Gastroesophageal sphincter (tissue), 4 donors: ENCODE results near the gene C15orf39. TPM values are rescaled to one million over a fixed set of nuclear protein-coding genes. Genes with fewer than 3 reads are reported as not detected.

Experiments used
- ATAC-seq: fragments of 150-250 bp; one replicate; pipeline ENCODE4 v1.9.1; 2016; ENCODE audit warnings: mild to moderate bottlenecking, moderate library complexity
- H3K27ac ChIP-seq, 4 donors: fragments of 200-600 bp; sonication (generic) in 3 of 4; 1 replicate in 3 of 4; 2 replicates in 1 of 4; pipeline ENCODE4 v1.5.1; 2016 to 2019
- H3K27me3 ChIP-seq: fragments of 200-600 bp; sonication (generic); one replicate; pipeline ENCODE4 v1.5.1; 2019
- H3K36me3 ChIP-seq, 2 donors: fragments of 200-600 bp; sonication (generic); one replicate each; pipeline ENCODE4 v1.5.1; 2019; ENCODE audit warnings: control low read depth in 1 of 2
- H3K4me1 ChIP-seq, 3 donors: fragments of 200-600 bp; sonication (generic); 1 replicate in 2 of 3; 2 replicates in 1 of 3; pipeline ENCODE4 v1.5.1; 2016 to 2019; ENCODE audit warnings: control low read depth in 2 of 3
- H3K4me3 ChIP-seq, 2 donors: fragments of 200-600 bp; sonication (generic); one replicate each; pipeline ENCODE4 v1.5.1; 2019; ENCODE audit warnings: mild to moderate bottlenecking in 1 of 2, moderate library complexity in 1 of 2
- H3K9me3 ChIP-seq, 3 donors: fragments of 200-600 bp; sonication (generic); one replicate each; pipeline ENCODE4 v1.5.1; 2017 to 2019; ENCODE audit warnings: control low read depth in 2 of 3
- EP300 ChIP-seq: sonication (generic); formaldehyde crosslinking; IDR thresholded peaks from one replicate; pipeline ENCODE4 v1.6.1; 2017; ENCODE audit warnings: antibody characterized with exemption, mild to moderate bottlenecking
- POLR2A ChIP-seq, 2 donors: fragments of 450-650 bp; IDR thresholded peaks; one replicate each; pipeline ENCODE4 v1.6.1; 2017; ENCODE audit warnings: antibody characterized with exemption in 2 of 2, mild to moderate bottlenecking in 2 of 2, moderate library complexity in 1 of 2
- POLR2AphosphoS5 ChIP-seq: sonication (generic); formaldehyde crosslinking; IDR thresholded peaks from one replicate; pipeline ENCODE4 v1.6.1; 2017; ENCODE audit warnings: antibody characterized with exemption
- WGBS, 2 donors: methylation state at CpG; one replicate each; pipeline ENCODE4 v1.1.5; 2018; ENCODE audit warnings: low coverage in 1 of 2; 5-methylcytosine and 5-hydroxymethylcytosine counted together
- total RNA-seq, 4 donors: library from RNA; depleted of rRNA; stranded (reverse); fragments of >200 nt; gene quantifications; one replicate each; pipeline ENCODE4 v1.1.0, GENCODE V29; 2016
- TF ChIP-seq, protein P1 (sequence below), 4 experiments: fragments of 200-600 bp in 2 of 4; fragments of 450-650 bp in 2 of 4; sonication (generic) in 1 of 4; IDR thresholded peaks; one replicate each; pipeline ENCODE4 v1.5.1; 2017 to 2019; ENCODE audit warnings: antibody characterized with exemption in 4 of 4, mild to moderate bottlenecking in 2 of 4, moderate library complexity in 2 of 4

The C15orf39 gene
- total RNA-seq, 4 donors from 2014 or later: 7.3 to 13.2 (median 11.5) TPM

DNA sequence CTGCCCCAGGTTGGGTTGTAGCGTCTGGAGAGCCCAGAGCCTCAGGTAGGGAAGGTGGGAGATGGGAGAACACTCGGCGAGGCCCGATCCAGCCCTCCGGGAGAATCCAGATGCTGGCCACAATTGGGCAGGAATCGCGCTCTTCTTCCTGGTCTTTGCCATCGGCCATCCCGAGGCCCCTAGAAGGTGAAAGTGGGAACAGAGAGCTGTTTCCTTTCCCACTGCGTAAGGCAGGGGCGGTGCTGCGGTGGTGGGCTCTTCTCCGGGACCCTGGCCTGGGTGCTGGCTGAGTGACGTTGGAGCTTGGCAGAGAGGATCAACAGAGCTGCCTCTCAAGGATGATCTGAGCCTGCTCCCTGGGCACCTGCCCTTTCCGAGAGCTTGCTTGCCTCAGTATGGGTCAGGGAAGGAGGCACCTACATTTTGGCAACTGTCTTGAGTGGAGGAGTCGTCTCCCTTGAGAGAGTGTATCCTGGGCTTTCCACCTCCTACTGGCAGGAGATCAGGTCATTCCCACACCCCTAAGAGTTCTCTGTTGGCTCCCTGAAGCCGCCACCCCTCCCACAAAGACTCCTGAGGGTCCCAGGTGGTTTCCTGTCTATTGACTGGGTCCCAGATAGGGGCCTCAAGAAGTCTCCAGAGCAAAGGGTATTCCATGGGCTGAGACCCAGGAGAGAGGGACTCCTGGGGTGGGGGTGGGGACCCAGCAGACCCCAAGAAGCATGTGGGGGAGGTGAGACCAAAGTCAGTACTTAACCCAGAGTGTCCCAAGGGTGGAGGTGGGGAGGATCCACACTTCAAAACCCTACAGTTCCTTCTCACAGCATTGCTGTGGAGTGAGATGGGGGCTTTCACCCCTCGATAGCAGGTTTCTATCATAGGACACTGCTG is 1.6 kb downstream of the C15orf39 start:
- ATAC-seq: no peak
- 24% methylated on average over 11 of the region's 18 CpGs; no CpG with 5 or more reads in 1 of the 2 donors for WGBS, 2 donors
- Histone ChIP-seq H3K27ac (peak overlapping the region; percentile 36 to 95 (median 90)), H3K27me3 (no peaks in the 10 kb centered on the region), H3K4me3 (peak overlapping the region; percentile 72 to 75), H3K4me1 (peaks cover 0 to 62% (median 34%) of the 10 kb centered on the region in 3 donors), H3K36me3 (peaks cover 0 to 28% of the 10 kb centered on the region in 2 donors), H3K9me3 (no peaks in the 10 kb centered on the region)
- TF ChIP-seq, protein P1, sequence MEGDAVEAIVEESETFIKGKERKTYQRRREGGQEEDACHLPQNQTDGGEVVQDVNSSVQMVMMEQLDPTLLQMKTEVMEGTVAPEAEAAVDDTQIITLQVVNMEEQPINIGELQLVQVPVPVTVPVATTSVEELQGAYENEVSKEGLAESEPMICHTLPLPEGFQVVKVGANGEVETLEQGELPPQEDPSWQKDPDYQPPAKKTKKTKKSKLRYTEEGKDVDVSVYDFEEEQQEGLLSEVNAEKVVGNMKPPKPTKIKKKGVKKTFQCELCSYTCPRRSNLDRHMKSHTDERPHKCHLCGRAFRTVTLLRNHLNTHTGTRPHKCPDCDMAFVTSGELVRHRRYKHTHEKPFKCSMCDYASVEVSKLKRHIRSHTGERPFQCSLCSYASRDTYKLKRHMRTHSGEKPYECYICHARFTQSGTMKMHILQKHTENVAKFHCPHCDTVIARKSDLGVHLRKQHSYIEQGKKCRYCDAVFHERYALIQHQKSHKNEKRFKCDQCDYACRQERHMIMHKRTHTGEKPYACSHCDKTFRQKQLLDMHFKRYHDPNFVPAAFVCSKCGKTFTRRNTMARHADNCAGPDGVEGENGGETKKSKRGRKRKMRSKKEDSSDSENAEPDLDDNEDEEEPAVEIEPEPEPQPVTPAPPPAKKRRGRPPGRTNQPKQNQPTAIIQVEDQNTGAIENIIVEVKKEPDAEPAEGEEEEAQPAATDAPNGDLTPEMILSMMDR (IDR thresholded peaks at IDR 0.05): no peak
- TF ChIP-seq EP300 (no peak), POLR2A (IDR thresholded peaks at IDR 0.05) (no peak), POLR2AphosphoS5 (no peak)

DNA sequence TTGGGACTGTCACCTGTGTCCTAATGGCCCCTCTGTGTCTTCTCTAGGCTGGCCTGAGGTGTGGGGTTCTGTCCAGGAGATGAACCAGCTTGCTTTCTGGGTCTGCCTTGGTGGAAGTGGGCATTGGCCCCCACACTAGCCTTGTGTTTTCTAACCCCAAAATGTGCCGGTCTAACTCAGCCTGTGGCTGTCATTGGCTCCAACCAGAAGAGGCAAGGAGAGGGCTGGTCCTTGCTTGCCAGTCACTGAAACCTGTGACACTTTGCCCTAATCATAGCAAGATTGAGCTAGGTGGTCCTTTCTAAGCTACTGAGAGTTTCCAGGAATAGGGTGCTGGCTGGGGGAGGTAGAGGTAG is 2.2 kb downstream of the C15orf39 start:
- Histone ChIP-seq H3K9me3 (no peaks in the 10 kb centered on the region), H3K27me3 (no peaks in the 10 kb centered on the region), H3K36me3 (peaks cover 0 to 35% of the 10 kb centered on the region in 2 donors), H3K4me1 (peaks cover 0 to 69% (median 38%) of the 10 kb centered on the region in 3 donors), H3K4me3 (peak overlapping the region in 1 of 2 donors; percentile 72), H3K27ac (peak overlapping the region in 3 of 4 donors; percentile 89 to 95 (median 90))
- no peak for ATAC-seq
- 57 to 60% methylated on average over 1 of the region's 1 CpG for WGBS, 2 donors
- TF ChIP-seq POLR2AphosphoS5 (no peak), POLR2A (IDR thresholded peaks at IDR 0.05) (no peak), EP300 (no peak)

DNA sequence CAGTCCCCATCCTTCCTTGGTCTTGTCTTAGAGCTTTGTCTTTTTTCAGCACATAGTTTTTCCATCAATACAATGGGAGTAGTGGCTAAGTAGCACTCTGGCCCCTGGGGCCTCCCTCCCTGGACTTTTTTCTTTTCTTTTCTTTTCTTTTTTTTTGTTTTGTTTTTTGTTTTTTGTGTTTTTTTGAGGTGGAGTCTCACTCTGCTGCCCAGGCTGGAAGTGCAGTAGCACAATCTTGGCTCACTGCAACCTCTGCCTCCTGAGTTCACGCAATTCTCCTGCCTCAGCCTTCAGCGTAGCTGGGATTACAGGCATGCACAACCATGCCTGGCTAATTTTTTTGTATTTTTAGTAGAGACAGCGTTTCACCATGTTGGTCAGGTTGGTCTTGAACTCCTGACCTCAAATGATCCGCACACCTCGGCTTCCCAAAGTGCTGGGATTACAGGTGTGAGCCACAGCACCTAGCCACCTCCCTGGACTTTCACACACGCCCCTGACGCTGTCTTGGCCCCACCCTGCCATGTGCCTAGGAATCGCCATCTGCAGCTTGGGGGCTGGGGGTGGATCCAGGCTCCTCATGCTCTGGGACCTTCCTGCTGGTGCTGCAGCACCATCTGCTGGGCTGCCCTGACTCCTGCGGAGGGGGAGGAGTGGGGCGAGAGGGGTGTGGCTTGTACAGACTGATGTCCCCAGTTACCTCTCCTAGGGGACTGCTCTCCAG is 2.8 kb downstream of the C15orf39 start:
- peak; percentile 79 for ATAC-seq
- peak overlapping the region in 1 of 2 donors; percentile 72 for H3K4me3 ChIP-seq
- peak overlapping the region in 3 of 4 donors; percentile 89 to 95 (median 90) for H3K27ac ChIP-seq
- peak; percentile 60 for TF ChIP-seq POLR2AphosphoS5
- no peak for TF ChIP-seq EP300
- TF ChIP-seq, protein P1 (IDR thresholded peaks at IDR 0.05): peak in 3 of 4 experiments; percentile 92 to 98 (median 94)
- peaks cover 0 to 75% (median 38%) of the 10 kb centered on the region in 3 donors for H3K4me1 ChIP-seq
- H3K9me3 ChIP-seq: no peaks in the 10 kb centered on the region
- no peaks in the 10 kb centered on the region for H3K27me3 ChIP-seq
- 9 to 17% methylated on average over 3 to 5 of the region's 10 CpGs for WGBS, 2 donors
- peaks cover 0 to 41% of the 10 kb centered on the region in 2 donors for H3K36me3 ChIP-seq

DNA sequence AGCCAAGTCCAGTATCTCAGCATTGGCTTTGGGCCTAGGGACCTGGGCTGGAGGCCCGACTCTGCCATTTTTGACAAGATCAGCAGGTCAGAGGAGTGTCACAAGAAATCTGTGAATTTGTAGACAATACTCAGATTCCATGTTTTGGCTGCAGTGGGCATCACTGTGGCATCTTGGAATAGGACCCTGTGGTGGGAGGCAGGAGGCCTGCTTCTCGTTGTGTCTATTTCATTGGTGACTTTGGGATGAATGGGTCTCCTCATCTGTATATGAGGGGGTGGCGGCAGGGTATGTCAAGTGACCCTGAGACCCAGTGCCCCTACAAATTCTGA is 3.3 kb downstream of the C15orf39 start:
- peak overlapping the region in 1 of 4 donors; percentile 10 for H3K27ac ChIP-seq
- H3K4me3 ChIP-seq: no peak overlapping the region

DNA sequence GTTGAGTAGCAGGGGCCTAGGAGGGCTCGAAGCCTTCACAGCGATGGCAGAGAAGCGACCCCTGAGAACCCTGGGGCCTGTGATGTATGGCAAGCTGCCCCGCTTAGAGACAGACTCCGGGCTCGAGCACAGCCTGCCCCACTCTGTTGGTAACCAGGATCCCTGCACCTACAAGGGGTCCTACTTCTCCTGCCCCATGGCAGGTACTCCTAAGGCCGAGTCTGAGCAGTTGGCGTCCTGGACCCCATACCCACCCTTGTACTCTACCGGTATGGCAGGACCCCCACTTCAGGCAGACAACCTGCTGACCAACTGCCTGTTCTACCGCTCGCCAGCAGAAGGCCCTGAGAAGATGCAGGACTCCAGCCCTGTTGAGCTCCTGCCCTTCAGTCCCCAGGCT is 4.3 kb downstream of the C15orf39 start:
- WGBS, 2 donors: 81 to 92% methylated on average over 2 to 9 of the region's 11 CpGs
- H3K36me3 ChIP-seq: peaks cover 0 to 56% of the 10 kb centered on the region in 2 donors
- peaks cover 0 to 74% (median 29%) of the 10 kb centered on the region in 3 donors for H3K4me1 ChIP-seq

More for the DNA sequence above, 3.3 kb downstream of the C15orf39 start:
- no peaks in the 10 kb centered on the region for H3K27me3 ChIP-seq
- peaks cover 0 to 79% (median 38%) of the 10 kb centered on the region in 3 donors for H3K4me1 ChIP-seq
- H3K36me3 ChIP-seq: peaks cover 0 to 46% of the 10 kb centered on the region in 2 donors
- H3K9me3 ChIP-seq: no peaks in the 10 kb centered on the region
- no peak for ATAC-seq
- 20 to 27% methylated on average over 1 to 3 of the region's 3 CpGs for WGBS, 2 donors
- TF ChIP-seq EP300: no peak
- no peak for TF ChIP-seq POLR2A (IDR thresholded peaks at IDR 0.05)
- TF ChIP-seq, protein P1 (IDR thresholded peaks at IDR 0.05): no peak
- no peak for TF ChIP-seq POLR2AphosphoS5

More for the DNA sequence above, 4.3 kb downstream of the C15orf39 start:
- Histone ChIP-seq H3K27ac (no peak overlapping the region), H3K9me3 (no peaks in the 10 kb centered on the region), H3K27me3 (no peaks in the 10 kb centered on the region), H3K4me3 (no peak overlapping the region)
- no peak for TF ChIP-seq EP300
- no peak for TF ChIP-seq POLR2AphosphoS5
- no peak for TF ChIP-seq POLR2A (IDR thresholded peaks at IDR 0.05)
- TF ChIP-seq, protein P1 (IDR thresholded peaks at IDR 0.05): no peak
- ATAC-seq: no peak
